A673 (cell line): ENCODE results near the gene PSMB11. TPM values are rescaled to one million over a fixed set of nuclear protein-coding genes. Genes with fewer than 3 reads are reported as not detected.

Source experiments
- BruUV-seq: library from RNA; stranded (reverse); fragments of 400-500 nt; replicated peaks from 2 replicates; lab custom pipeline; 2021; lab: Mats Ljungman, UMichigan
- CTCF ChIA-PET: fragments of 300-600 bp; sonication (Branson Sonifier 250); formaldehyde crosslinking; loops from one replicate; lab custom pipeline; 2022; ENCODE audit warnings: antibody characterized with exemption; lab: Charles Lee
- POLR2A ChIA-PET: fragments of 300-600 bp; sonication (Branson Sonifier 250); formaldehyde crosslinking; loops from one replicate; lab custom pipeline; 2022; ENCODE audit warnings: antibody characterized with exemption; ENCODE audit not compliant: low non-redundant PET; lab: Charles Lee
- DNase-seq: peaks from one replicate; pipeline ENCODE4 v3.0.0-alpha.2; 2015; ENCODE audit warnings: low spot score
- H3K27ac ChIP-seq: fragments of 200-600 bp; sonication (generic); 2 replicates; pipeline ENCODE4 v1.5.1; 2016; ENCODE audit warnings: mixed run types, low read depth, mild to moderate bottlenecking, mixed read lengths, antibody characterized with exemption, low read length; ENCODE audit not compliant: poor library complexity, severe bottlenecking
- H3K27me3 ChIP-seq: fragments of 200-600 bp; sonication (generic); replicated peaks from 2 replicates; pipeline ENCODE4 v1.6.1; 2017; ENCODE audit warnings: mixed run types, low read depth, mild to moderate bottlenecking, mixed read lengths, antibody characterized with exemption, low read length; ENCODE audit not compliant: insufficient read depth, poor library complexity
- H3K36me3 ChIP-seq: fragments of 200-600 bp; sonication (generic); 2 replicates; pipeline ENCODE4 v1.6.1; 2016; ENCODE audit warnings: mixed run types, mild to moderate bottlenecking, mixed read lengths, antibody characterized with exemption, low read length; ENCODE audit not compliant: insufficient read depth, poor library complexity, severe bottlenecking
- H3K4me1 ChIP-seq: fragments of 200-600 bp; sonication (generic); 2 replicates; pipeline ENCODE4 v1.6.1; 2017; ENCODE audit warnings: mixed run types, mild to moderate bottlenecking, mixed read lengths, antibody characterized with exemption, low read length; ENCODE audit not compliant: insufficient read depth, poor library complexity, severe bottlenecking
- H3K4me3 ChIP-seq: fragments of 200-600 bp; sonication (generic); 2 replicates; pipeline ENCODE4 v1.5.1; 2016; ENCODE audit warnings: low read depth, mixed run types, mild to moderate bottlenecking, mixed read lengths, low read length; ENCODE audit not compliant: poor library complexity, severe bottlenecking
- H3K9me3 ChIP-seq: fragments of 200-600 bp; sonication (generic); 2 replicates; pipeline ENCODE4 v1.6.1; 2016; ENCODE audit warnings: mixed run types, low read depth, mild to moderate bottlenecking, mixed read lengths, antibody characterized with exemption, low read length; ENCODE audit not compliant: poor library complexity, severe bottlenecking
- EZH2 ChIP-seq: fragments of 200-600 bp; sonication (generic); IDR thresholded peaks from 2 replicates; pipeline ENCODE4 v1.6.1; 2017; ENCODE audit warnings: borderline replicate concordance, low read depth, mild to moderate bottlenecking, mixed read lengths, antibody characterized with exemption, low read length; ENCODE audit not compliant: poor library complexity, severe bottlenecking
- intact Hi-C: fragments of 100-400 bp; cut with micrococcal nuclease; formaldehyde crosslinking; loops from one replicate; pipeline ENCODE4 v1.10.0; 2022; ENCODE audit not compliant: unreplicated experiment
- total RNA-seq: library from RNA; stranded (reverse); gene quantifications from 2 replicates; pipeline ENCODE4 v1.2.3, GENCODE V29; 2021
- TF ChIP-seq, protein P1 (sequence below): fragments of 300-800, 200-600 bp; sonication (generic); conservative IDR thresholded peaks from 2 replicates; pipeline ENCODE4 v1.5.1; 2017; ENCODE audit warnings: low read depth, mild to moderate bottlenecking, antibody characterized with exemption, low read length, moderate library complexity, mixed read lengths

The PSMB11 gene
- total RNA-seq, 1 experiment from 2014 or later, result not detected

DNA sequence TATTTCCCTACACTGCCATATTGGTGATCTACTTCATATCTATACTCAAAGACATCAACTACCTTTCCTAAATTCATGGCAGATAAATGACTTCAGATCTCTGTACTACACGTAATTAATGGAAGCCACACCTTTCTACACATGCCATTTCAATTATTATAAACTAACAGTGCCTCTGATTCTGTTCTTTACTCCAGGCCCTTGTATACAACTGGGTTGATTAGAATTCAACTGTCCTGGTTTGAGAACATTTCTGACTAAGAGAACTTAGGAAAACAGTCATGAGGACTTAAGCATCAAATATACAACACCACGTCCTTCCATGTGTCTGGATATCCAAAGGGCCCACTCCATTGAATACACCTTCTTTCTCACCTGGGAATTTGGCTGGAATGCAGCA is 51.1 kb downstream of the PSMB11 start:
- TF ChIP-seq EZH2, result no peak
- TF ChIP-seq, protein P1, sequence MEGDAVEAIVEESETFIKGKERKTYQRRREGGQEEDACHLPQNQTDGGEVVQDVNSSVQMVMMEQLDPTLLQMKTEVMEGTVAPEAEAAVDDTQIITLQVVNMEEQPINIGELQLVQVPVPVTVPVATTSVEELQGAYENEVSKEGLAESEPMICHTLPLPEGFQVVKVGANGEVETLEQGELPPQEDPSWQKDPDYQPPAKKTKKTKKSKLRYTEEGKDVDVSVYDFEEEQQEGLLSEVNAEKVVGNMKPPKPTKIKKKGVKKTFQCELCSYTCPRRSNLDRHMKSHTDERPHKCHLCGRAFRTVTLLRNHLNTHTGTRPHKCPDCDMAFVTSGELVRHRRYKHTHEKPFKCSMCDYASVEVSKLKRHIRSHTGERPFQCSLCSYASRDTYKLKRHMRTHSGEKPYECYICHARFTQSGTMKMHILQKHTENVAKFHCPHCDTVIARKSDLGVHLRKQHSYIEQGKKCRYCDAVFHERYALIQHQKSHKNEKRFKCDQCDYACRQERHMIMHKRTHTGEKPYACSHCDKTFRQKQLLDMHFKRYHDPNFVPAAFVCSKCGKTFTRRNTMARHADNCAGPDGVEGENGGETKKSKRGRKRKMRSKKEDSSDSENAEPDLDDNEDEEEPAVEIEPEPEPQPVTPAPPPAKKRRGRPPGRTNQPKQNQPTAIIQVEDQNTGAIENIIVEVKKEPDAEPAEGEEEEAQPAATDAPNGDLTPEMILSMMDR, result no peak
- Histone ChIP-seq H3K4me3 (no peak overlapping the region), H3K36me3 (peaks cover 61% of the 10 kb centered on the region), H3K9me3 (no peaks in the 10 kb centered on the region), H3K27me3 (no peaks in the 10 kb centered on the region), H3K27ac (no peak overlapping the region), H3K4me1 (peaks cover 18% of the 10 kb centered on the region)
- no TSS peak for BruUV-seq
- ChIA-PET CTCF (no interaction called here), POLR2A (no interaction called here)
- DNase-seq, result no peak
- intact Hi-C loops, result no loop called here

DNA sequence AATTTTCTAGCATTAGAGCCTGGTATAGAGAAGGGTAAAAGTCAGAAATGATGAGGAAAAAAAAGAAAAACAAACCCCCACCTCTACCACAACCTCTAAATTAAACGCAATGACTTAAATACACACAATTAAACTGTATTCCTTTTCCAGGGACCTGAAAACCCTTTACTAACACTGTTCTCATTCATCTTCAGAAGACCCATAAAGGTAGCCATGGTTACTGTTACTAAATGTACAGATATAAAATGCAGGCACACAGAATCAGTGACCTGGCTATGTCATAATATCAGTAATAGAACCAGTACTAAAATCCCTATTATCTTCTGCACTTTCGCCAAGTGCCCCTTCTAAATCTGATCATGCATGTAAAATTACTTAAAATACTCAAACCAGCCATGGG is 51.5 kb downstream of the PSMB11 start:
- intact Hi-C loops, result no loop called here
- peak overlapping the region; percentile 64 for H3K4me3 ChIP-seq
- peaks cover 18% of the 10 kb centered on the region for H3K4me1 ChIP-seq
- TF ChIP-seq, protein P1, result no peak
- TF ChIP-seq EZH2, result no peak
- H3K9me3 ChIP-seq, result no peaks in the 10 kb centered on the region
- no peak for DNase-seq
- ChIA-PET POLR2A (no interaction called here), CTCF (no interaction called here)
- BruUV-seq, result no TSS peak
- H3K36me3 ChIP-seq, result peaks cover 61% of the 10 kb centered on the region
- H3K27ac ChIP-seq, result peak overlapping the region; percentile 94
- H3K27me3 ChIP-seq, result no peaks in the 10 kb centered on the region

Other genes with a start within 250 kb of the PSMB11 start
- 1.9 and 2.3 TPM in 2 replicates for gene SLC7A7, start 226.8 kb upstream of the PSMB11 start, total RNA-seq
- 169 and 187 TPM in 2 replicates for gene MRPL52, start 212.3 kb upstream of the PSMB11 start, total RNA-seq
- gene MMP14, start 205.6 kb upstream of the PSMB11 start, total RNA-seq, result 91.3 and 110 TPM in 2 replicates
- 7.8 and 11.8 TPM in 2 replicates for gene LRP10, start 170.5 kb upstream of the PSMB11 start, total RNA-seq
- gene REM2, start 159.0 kb upstream of the PSMB11 start, total RNA-seq, result 0.15 TPM in 1 of 2 replicates, not detected in the other
- gene RBM23, start 123.1 kb upstream of the PSMB11 start, total RNA-seq, result 105 and 118 TPM in 2 replicates
- 244 and 273 TPM in 2 replicates for gene PRMT5, start 112.8 kb upstream of the PSMB11 start, total RNA-seq
- gene HAUS4, start 85.1 kb upstream of the PSMB11 start, total RNA-seq, result 62.7 and 73.9 TPM in 2 replicates
- gene AJUBA, start 59.7 kb upstream of the PSMB11 start, total RNA-seq, result 37.6 and 43.6 TPM in 2 replicates
- gene C14orf93, start 32.1 kb upstream of the PSMB11 start, total RNA-seq, result 9.9 and 10.8 TPM in 2 replicates
- gene PSMB5, start 7.3 kb upstream of the PSMB11 start, total RNA-seq, result 491 and 500 TPM in 2 replicates
- 44.8 and 47.0 TPM in 2 replicates for gene CDH24, start 15.3 kb downstream of the PSMB11 start, total RNA-seq
- gene ACIN1, start 52.9 kb downstream of the PSMB11 start, total RNA-seq, result 325 and 339 TPM in 2 replicates
- gene C14orf119, start 53.3 kb downstream of the PSMB11 start, total RNA-seq, result 50.3 and 54.5 TPM in 2 replicates
- gene CIROP, start 62.8 kb downstream of the PSMB11 start, total RNA-seq, result not detected in 2 replicates
- not detected in 2 replicates for gene CEBPE, start 77.0 kb downstream of the PSMB11 start, total RNA-seq
- gene SLC7A8, start 141.4 kb downstream of the PSMB11 start, total RNA-seq, result 18.3 and 24.8 TPM in 2 replicates
- gene RNF212B, start 195.7 kb downstream of the PSMB11 start, total RNA-seq, result not detected in 2 replicates
- 6.3 and 9.5 TPM in 2 replicates for gene HOMEZ, start 243.9 kb downstream of the PSMB11 start, total RNA-seq